Adrenal gland (tissue), 5 donors: ENCODE results near the gene LARP1B.

Source experiments
- CTCF ChIP-seq, 6 experiments: fragments of 450-650 bp in 4 of 6; fragments of 200-600 bp in 2 of 6; sonication (generic) in 1 of 6; IDR thresholded peaks; 1 replicate in 5 of 6; 2 replicates in 1 of 6; pipeline versions ENCODE4 v1.5.1 to v1.8.0; 2016 to 2021; ENCODE audit warnings: antibody characterized with exemption in 6 of 6, mild to moderate bottlenecking in 2 of 6, moderate library complexity in 1 of 6
- POLR2A ChIP-seq, 2 donors: fragments of 450-650 bp; IDR thresholded peaks; one replicate each; pipeline ENCODE4 v1.6.1; 2017; ENCODE audit warnings: antibody characterized with exemption in 2 of 2, mild to moderate bottlenecking in 2 of 2, moderate library complexity in 1 of 2
- donor health status: DM: no; HTN: no; CAD: no.

- TF ChIP-seq CTCF (IDR thresholded peaks at IDR 0.05), result no peak
- TF ChIP-seq POLR2A (IDR thresholded peaks at IDR 0.05), result no peak
Observed at GRCh38 chr4:128060121-128060698, 902 bp upstream of the LARP1B start.
